Measurements from ENCODE around the gene HES1. TPM values are rescaled to one million over a fixed set of nuclear protein-coding genes. Genes with fewer than 3 reads are reported as not detected.

Gene HES1
- total and polyA plus RNA-seq, 8 donors, result 18.1 to 133 (median 98.3) TPM

- no peak for TF ChIP-seq CTCF (IDR thresholded peaks at IDR 0.05)
- Histone ChIP-seq H3K4me3 (no peak overlapping the region), H3K27me3 (no peaks in the 10 kb centered on the region), H3K27ac (no peak overlapping the region), H3K9me3 (no peaks in the 10 kb centered on the region), H3K4me1 (peaks cover 5 to 21% of the 10 kb centered on the region in 2 donors), H3K36me3 (no peaks in the 10 kb centered on the region)
- ATAC-seq (no peak), DNase-seq (no peak)
- intact Hi-C loops (cut with DNase I), result no loop called here
Observed at GRCh38 chr3:194102436-194102835, 33.5 kb upstream of the HES1 start.

GRCh38 chr3:194103505-194103904, 32.4 kb upstream of the HES1 start:
- Histone ChIP-seq H3K27me3 (no peaks in the 10 kb centered on the region), H3K4me3 (no peak overlapping the region), H3K36me3 (no peaks in the 10 kb centered on the region), H3K9me3 (no peaks in the 10 kb centered on the region), H3K27ac (no peak overlapping the region), H3K4me1 (peaks cover 0 to 13% of the 10 kb centered on the region in 2 donors)
- intact Hi-C loops (cut with DNase I), result no loop called here
- no peak for TF ChIP-seq CTCF (IDR thresholded peaks at IDR 0.05)
- DNase-seq (no peak), ATAC-seq (no peak)

- intact Hi-C loops (cut with DNase I), result no loop called here
- Histone ChIP-seq H3K9me3 (no peaks in the 10 kb centered on the region), H3K4me3 (no peak overlapping the region), H3K4me1 (peaks cover 0 to 6% of the 10 kb centered on the region in 2 donors), H3K36me3 (no peaks in the 10 kb centered on the region), H3K27me3 (no peaks in the 10 kb centered on the region), H3K27ac (no peak overlapping the region)
- DNase-seq (no peak), ATAC-seq (no peak)
- TF ChIP-seq CTCF (IDR thresholded peaks at IDR 0.05), result no peak
Observed at GRCh38 chr3:194103983-194104751, 31.8 kb upstream of the HES1 start.

- ATAC-seq (no peak), DNase-seq (no peak)
- H3K27ac ChIP-seq, result no peak overlapping the region
- no peaks in the 10 kb centered on the region for H3K9me3 ChIP-seq
- intact Hi-C loops (cut with DNase I), result no loop called here
- no peaks in the 10 kb centered on the region for H3K27me3 ChIP-seq
- no peak overlapping the region for H3K4me3 ChIP-seq
- no peaks in the 10 kb centered on the region for H3K36me3 ChIP-seq
- no peaks in the 10 kb centered on the region for H3K4me1 ChIP-seq
- no peak for TF ChIP-seq CTCF (IDR thresholded peaks at IDR 0.05)
Observed at GRCh38 chr3:194105292-194105691, 30.7 kb upstream of the HES1 start.

GRCh38 chr3:194107107-194107506, 28.8 kb upstream of the HES1 start:
- no peaks in the 10 kb centered on the region for H3K4me1 ChIP-seq
- no peaks in the 10 kb centered on the region for H3K9me3 ChIP-seq
- intact Hi-C loops (cut with DNase I), result no loop called here
- no peak for ATAC-seq
- no peak for TF ChIP-seq CTCF (IDR thresholded peaks at IDR 0.05)
- H3K4me3 ChIP-seq, result no peak overlapping the region
- no peaks in the 10 kb centered on the region for H3K27me3 ChIP-seq
- no peaks in the 10 kb centered on the region for H3K36me3 ChIP-seq
- no peak overlapping the region for H3K27ac ChIP-seq
- DNase-seq, result no peak

Data from left lung (tissue), 10 donors.